Ishikawa (cell line): ENCODE data around the gene AMN.

Experiments used
- EP300 ChIP-seq: IDR thresholded peaks from 2 replicates; pipeline ENCODE4 v1.6.1; 2012; ENCODE audit warnings: borderline replicate concordance
- FOXM1 ChIP-seq: IDR thresholded peaks from 2 replicates; pipeline ENCODE4 v1.6.1; 2012; ENCODE audit warnings: low read depth, borderline replicate concordance
- RAD21 ChIP-seq: IDR thresholded peaks from 2 replicates; pipeline ENCODE4 v1.6.1; 2012; ENCODE audit warnings: low read depth
- TAF1 ChIP-seq: IDR thresholded peaks from 2 replicates; pipeline ENCODE4 v1.6.1; 2012; ENCODE audit warnings: low read depth, mild to moderate bottlenecking
- TCF12 ChIP-seq: IDR thresholded peaks from 2 replicates; pipeline ENCODE4 v1.6.1; 2012; ENCODE audit warnings: low read depth
- TF ChIP-seq, protein P1 (sequence below): IDR thresholded peaks from 2 replicates; pipeline ENCODE4 v1.6.1; 2012
- TF ChIP-seq, protein P2 (sequence below): IDR thresholded peaks from 2 replicates; pipeline ENCODE4 v1.6.1; 2012; ENCODE audit warnings: low read depth, mild to moderate bottlenecking

DNA sequence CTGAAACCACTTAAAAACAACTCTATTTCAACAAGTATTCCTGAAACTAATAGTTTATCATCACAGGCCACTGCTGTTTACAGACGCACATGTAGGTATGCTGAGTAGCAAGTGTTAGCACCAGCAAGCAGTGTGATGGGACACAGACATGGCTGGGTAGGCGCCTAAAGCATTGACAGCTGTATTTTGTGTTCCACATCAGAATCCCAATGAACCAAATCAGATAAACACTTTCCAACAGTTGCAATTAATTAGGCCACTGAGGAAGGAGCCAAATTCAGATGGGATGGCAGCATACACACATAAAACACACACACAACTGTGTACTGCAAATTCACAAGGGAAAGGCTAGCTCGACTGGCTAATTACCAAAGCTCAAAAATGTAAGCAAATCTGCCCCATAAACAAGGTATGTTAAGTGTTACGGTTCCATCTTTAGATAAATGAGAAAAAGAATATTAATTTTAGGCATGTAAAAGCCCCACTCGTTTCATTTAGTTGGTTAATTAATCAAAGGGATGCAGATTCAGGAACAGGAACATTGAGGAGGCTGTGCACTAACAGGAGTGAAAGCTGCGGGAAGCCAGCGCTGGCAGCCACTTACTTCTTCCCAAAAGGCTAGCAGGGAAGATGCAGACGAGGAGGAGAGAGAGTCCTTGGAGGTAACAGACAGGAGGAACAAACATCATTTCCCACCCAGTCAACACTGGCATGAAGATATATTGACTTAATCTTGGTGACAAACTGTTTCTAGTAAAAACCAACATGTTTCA, 33.4 kb downstream of the AMN start:
- TF ChIP-seq RAD21 (no peak), TCF12 (no peak), TAF1 (no peak), FOXM1 (no peak), EP300 (no peak)
- TF ChIP-seq, protein P1, sequence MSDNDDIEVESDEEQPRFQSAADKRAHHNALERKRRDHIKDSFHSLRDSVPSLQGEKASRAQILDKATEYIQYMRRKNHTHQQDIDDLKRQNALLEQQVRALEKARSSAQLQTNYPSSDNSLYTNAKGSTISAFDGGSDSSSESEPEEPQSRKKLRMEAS = no peak
- TF ChIP-seq, protein P2, sequence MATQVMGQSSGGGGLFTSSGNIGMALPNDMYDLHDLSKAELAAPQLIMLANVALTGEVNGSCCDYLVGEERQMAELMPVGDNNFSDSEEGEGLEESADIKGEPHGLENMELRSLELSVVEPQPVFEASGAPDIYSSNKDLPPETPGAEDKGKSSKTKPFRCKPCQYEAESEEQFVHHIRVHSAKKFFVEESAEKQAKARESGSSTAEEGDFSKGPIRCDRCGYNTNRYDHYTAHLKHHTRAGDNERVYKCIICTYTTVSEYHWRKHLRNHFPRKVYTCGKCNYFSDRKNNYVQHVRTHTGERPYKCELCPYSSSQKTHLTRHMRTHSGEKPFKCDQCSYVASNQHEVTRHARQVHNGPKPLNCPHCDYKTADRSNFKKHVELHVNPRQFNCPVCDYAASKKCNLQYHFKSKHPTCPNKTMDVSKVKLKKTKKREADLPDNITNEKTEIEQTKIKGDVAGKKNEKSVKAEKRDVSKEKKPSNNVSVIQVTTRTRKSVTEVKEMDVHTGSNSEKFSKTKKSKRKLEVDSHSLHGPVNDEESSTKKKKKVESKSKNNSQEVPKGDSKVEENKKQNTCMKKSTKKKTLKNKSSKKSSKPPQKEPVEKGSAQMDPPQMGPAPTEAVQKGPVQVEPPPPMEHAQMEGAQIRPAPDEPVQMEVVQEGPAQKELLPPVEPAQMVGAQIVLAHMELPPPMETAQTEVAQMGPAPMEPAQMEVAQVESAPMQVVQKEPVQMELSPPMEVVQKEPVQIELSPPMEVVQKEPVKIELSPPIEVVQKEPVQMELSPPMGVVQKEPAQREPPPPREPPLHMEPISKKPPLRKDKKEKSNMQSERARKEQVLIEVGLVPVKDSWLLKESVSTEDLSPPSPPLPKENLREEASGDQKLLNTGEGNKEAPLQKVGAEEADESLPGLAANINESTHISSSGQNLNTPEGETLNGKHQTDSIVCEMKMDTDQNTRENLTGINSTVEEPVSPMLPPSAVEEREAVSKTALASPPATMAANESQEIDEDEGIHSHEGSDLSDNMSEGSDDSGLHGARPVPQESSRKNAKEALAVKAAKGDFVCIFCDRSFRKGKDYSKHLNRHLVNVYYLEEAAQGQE = no peak
